Epithelial cell of esophagus (primary cell): ENCODE results near the gene EDEM1.

Experiments
- DNase-seq: peaks from one replicate; pipeline ENCODE4 v3.0.0; 2010; ENCODE audit warnings: low read depth
- H3K4me3 ChIP-seq: 2 replicates; pipeline ENCODE4 v1.5.1; 2011; ENCODE audit warnings: mild to moderate bottlenecking, low read length, control low read depth
- CTCF ChIP-seq: IDR thresholded peaks from 2 replicates; pipeline ENCODE4 v1.5.1; 2011; ENCODE audit warnings: low read depth, mild to moderate bottlenecking, low read length, control low read depth, inconsistent platforms; ENCODE audit not compliant: insufficient read depth; ENCODE audit errors: missing control alignments

Gene EDEM1

DNA sequence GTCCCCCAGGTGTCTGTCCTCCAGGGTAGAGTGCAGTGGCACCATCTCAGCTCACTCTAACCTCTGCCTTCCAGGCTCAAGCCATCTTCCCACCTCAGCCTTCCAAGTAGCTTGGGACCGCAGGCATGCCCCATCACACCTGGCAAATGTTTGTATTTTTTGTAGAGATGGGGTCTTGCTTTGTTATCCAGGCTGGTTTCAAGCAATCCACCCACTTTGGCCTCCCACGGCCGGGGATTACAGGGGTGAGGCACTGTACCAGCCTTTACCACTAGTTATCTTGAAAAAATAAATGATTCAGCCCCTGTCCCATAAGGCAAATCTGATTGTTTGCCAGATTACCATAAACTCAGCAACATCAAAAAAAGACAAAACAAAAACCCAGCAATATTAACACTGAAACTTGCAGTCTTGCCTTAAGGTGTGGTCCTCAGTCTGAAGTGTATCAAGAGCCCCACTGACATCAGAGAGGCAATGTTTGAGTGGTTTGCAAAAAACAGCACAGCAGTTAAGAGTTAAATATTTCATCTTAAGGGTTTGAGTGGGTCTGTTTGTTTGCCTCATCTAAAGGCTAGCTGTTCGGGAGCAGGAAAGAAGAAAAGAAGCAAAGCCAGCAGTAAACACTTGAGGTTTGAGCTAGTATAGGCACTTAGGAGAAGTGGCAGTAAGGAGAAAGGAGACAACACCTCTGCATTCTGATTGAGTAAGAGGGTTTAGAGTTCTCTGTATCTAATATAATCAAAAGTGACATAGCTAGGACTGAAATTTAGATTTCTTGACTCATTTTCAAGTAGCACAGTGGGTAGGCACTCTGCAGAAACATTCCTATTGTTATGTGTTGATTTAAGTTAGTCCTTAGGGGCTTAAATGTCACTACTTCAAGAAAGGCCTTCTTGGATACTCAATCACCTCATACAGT, 26.3 kb upstream of the EDEM1 start:
- peak; percentile 59 for DNase-seq
- H3K4me3 ChIP-seq = no peak overlapping the region
- TF ChIP-seq CTCF = no peak

DNA sequence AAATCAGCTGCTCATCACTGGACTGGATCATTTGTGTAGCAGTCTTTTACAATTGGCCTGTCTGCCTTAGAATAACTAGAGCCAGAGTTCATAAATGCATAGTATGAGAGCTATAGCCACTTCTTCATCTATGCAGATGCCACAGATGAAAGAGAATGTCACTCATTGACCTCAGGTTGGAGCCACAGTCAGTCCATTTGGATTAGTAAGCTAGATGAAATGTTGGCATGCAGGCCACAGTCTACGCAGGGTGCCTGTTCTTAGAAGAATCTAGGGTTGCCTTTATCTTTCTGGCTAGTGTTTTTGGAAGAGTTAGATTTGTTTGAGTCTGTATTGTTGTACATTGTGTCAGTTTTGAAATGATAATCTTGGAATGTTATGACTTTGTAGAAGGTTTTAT, 25.4 kb upstream of the EDEM1 start:
- no peak overlapping the region for H3K4me3 ChIP-seq
- peak; percentile 31 for DNase-seq
- TF ChIP-seq CTCF = no peak

DNA sequence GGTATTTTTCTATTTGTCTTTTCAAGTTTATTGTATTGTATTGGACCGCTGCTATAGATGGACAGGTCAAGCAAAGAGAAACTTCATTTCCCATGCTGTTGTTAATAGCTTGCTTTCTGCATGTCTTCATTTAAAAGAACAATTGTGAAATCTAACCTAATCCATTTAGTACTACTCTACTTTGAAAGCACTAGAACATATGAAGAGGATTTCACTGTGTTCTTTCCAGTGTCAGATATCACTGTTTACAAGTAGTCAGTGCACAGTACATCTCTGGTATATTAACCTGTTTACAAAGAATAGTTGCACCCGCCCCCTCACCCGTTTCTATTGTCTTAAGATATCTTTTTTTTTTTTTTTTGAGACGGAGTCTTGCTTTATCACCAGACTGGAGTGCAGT, 21.8 kb upstream of the EDEM1 start:
- TF ChIP-seq CTCF = no peak
- DNase-seq = no peak

GRCh38 chr3:5166846-5167245, 20.7 kb upstream of the EDEM1 start:
- H3K4me3 ChIP-seq = no peak overlapping the region
- TF ChIP-seq CTCF = no peak
- DNase-seq = no peak

More for the DNA sequence above, 21.8 kb upstream of the EDEM1 start:
- no peak overlapping the region for H3K4me3 ChIP-seq

GRCh38 chr3:5168110-5168509, 19.4 kb upstream of the EDEM1 start:
- no peak overlapping the region for H3K4me3 ChIP-seq
- no peak for DNase-seq
- TF ChIP-seq CTCF = no peak

DNA sequence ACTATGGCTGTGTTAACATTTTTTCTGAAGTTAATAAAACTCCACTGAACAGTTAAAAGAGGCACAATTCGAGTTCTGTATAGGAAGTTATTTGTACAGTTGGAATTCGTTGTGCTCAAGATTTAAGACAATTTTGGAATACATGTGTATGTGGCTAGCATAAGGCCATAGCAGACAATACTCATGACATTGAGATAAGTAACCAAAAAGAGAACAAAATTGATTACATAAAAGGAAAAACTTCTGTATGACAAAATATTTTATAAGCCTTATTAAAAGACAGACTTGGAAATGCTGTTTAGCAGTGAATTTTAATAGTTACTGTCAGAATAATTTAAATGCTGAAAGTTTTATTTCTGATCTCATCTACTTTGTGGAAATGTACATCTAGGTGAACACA, 17.7 kb upstream of the EDEM1 start:
- no peak for DNase-seq
- no peak for TF ChIP-seq CTCF

DNA sequence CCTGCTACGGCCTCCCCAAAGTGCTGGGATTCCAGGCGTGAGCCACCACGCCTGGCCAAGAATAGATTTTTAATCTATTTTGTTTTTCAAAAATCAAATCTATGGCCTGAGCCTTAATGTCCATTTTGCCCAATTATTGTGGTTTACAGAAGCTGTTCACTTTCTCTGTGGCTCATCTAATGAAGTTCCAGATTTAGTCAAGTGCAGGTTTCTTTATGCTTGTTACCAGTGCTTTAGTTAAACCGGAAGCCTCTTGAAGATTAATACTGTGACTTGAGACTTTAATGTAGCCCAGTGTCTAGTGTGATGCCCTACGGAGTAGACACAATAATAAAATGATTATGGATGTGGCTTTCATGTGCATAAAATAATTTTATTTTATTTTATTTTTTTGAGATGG, 16.5 kb upstream of the EDEM1 start:
- DNase-seq = no peak
- no peak for TF ChIP-seq CTCF
- H3K4me3 ChIP-seq = no peak overlapping the region

More for the DNA sequence above, 17.7 kb upstream of the EDEM1 start:
- H3K4me3 ChIP-seq = no peak overlapping the region
